ENCODE data around the gene SOHLH2.

SOHLH2 gene

DNA sequence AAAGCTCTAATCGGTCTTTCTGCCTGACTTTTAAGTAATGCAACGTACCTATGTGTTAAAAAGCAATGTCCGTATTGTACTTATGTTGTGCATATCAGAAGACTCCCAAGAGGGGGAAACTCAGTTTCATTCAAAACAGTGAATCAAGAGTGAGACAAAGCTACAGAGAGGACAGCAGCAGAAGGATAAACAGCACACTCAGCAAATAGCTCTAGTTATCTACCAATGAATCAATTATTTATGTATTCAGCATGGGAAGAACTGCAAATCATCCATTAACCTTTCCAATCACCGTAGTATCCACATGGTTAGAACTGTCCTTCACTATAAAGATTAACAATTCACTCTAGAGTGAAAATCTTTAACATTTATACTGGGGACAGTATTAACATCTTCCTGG is 36.7 kb upstream of the SOHLH2 start:
- TF ChIP-seq, protein P1, sequence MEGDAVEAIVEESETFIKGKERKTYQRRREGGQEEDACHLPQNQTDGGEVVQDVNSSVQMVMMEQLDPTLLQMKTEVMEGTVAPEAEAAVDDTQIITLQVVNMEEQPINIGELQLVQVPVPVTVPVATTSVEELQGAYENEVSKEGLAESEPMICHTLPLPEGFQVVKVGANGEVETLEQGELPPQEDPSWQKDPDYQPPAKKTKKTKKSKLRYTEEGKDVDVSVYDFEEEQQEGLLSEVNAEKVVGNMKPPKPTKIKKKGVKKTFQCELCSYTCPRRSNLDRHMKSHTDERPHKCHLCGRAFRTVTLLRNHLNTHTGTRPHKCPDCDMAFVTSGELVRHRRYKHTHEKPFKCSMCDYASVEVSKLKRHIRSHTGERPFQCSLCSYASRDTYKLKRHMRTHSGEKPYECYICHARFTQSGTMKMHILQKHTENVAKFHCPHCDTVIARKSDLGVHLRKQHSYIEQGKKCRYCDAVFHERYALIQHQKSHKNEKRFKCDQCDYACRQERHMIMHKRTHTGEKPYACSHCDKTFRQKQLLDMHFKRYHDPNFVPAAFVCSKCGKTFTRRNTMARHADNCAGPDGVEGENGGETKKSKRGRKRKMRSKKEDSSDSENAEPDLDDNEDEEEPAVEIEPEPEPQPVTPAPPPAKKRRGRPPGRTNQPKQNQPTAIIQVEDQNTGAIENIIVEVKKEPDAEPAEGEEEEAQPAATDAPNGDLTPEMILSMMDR (conservative IDR thresholded peaks at IDR 0.05), result no peak
- no peak for TF ChIP-seq ZFX (IDR thresholded peaks at IDR 0.05)
- H3K27ac ChIP-seq, result no peak overlapping the region

DNA sequence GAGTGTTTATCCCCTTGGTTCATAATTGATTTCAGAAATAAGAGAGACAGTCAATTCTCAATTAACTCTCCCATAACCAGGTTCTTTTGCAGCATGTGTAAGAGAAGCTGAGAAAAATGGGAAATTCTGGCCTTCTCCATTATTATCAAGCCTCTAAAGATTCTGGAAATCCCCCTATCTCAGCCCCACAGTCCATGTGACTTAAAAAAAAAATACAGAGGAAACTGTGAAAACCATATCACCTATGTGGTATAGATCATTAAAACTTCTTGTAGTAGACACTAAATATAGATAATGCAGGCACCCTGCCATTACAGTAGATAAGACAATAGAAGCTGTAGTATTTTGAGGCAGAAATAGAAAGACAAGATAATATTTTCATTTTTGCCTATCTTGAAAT is 34.3 kb upstream of the SOHLH2 start:
- H3K27ac ChIP-seq, result no peak overlapping the region
- TF ChIP-seq, protein P1 (conservative IDR thresholded peaks at IDR 0.05), result no peak
- no peak for TF ChIP-seq ZFX (IDR thresholded peaks at IDR 0.05)

DNA sequence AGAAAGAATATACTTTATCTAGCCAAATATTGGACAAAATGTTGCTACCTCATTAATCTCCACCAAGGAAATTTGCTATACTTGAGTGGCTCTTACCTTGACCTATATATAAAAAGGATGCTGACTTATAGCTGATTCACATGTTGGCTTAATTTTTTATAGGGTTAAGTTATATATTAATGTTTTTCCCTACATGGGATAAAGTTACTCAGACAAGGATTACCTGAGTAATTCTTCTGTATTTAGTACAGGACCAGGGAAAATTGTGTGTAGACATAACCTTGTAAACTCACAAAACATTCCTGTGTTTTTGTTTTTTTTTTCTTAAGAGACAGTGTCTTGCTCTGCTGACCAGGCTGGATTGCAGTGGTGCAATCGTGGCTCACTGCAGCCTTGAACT is 30.6 kb upstream of the SOHLH2 start:
- H3K27ac ChIP-seq, result no peak overlapping the region

DNA sequence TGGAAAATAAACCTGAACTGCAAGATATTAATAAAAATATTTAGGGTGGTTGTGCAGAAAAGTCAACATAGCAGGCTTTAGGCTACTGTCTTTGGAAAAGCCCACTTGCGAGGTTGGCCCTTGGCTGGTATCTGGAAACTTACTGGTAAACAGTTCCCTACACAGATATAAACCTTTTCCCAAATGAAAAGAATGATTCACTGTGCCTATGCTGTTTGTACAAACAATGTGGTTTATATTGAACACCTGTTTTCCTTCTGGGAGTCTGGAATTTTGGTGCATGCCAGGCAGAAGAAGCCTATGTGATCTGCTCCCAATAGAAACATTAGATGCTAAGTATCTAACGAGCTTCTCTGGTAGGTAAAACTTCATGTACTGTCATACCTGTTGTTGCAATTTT is 29.7 kb upstream of the SOHLH2 start:
- no peak for TF ChIP-seq ZFX (IDR thresholded peaks at IDR 0.05)
- TF ChIP-seq, protein P1 (conservative IDR thresholded peaks at IDR 0.05), result no peak
- H3K27ac ChIP-seq, result no peak overlapping the region

More for the DNA sequence above, 30.6 kb upstream of the SOHLH2 start:
- no peak for TF ChIP-seq ZFX (IDR thresholded peaks at IDR 0.05)
- TF ChIP-seq, protein P1 (conservative IDR thresholded peaks at IDR 0.05), result no peak

DNA sequence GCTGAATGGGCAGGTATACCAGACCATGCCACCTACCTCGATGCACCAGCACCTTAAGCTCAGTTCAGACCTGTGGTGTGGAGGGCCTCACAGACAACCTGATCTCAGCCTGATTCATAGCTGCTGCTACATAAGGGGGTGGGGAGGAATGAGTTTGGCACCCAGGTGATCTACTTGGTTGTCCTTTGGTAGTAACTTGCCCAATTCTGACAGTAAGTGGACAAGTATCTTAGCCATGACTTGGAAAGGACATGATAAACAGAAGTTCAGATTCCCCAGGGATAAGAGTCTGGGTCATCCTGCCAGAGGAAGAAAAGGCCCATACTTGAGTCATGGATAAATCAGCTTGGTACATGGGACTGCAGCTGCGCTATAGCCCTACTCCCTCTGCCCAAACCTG is 28.4 kb upstream of the SOHLH2 start:
- TF ChIP-seq, protein P1 (conservative IDR thresholded peaks at IDR 0.05), result no peak
- TF ChIP-seq ZFX (IDR thresholded peaks at IDR 0.05), result no peak
- H3K27ac ChIP-seq, result no peak overlapping the region

DNA sequence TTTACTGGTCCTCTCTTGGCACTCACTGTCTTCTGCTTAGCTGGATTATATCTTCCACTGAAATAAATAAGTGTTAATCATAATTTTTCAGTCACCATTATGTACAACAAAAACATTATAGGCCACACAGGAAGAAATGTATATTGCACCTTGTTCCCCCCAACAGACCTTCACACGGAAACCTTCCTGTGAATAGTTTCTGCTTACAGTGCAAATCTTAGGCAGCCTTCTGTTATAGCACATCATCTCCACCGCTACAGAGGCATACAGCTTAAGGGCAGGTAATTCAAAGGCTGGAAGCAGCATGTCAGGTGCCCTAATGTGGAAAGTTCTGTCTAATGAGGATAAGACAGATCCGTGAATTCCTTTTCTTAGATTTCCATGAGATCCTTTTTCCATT is 16.9 kb upstream of the SOHLH2 start:
- TF ChIP-seq, protein P1 (conservative IDR thresholded peaks at IDR 0.05), result no peak
- no peak for TF ChIP-seq ZFX (IDR thresholded peaks at IDR 0.05)
- no peak overlapping the region for H3K27ac ChIP-seq

DNA sequence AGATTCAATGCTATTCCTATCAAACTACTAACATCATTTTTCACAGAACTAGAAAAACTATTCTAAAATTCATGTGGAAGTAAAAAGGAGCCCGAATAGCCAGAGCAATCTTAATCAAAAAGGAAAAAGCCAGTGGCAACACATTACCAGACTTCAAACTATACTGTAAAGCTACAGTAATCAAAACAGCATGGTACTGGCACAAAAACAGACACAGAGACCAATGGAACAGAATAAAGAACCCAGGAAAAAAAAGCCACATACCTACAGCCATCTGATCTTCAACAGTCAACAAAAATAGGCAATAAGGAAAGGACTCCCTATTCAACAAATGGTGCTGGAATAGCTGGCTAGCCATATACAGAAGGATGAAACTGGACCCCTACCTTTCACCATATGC is 10.4 kb upstream of the SOHLH2 start:
- TF ChIP-seq, protein P1 (conservative IDR thresholded peaks at IDR 0.05), result no peak
- TF ChIP-seq ZFX (IDR thresholded peaks at IDR 0.05), result no peak
- no peak overlapping the region for H3K27ac ChIP-seq
